DOHH2 (cell line): ENCODE measurements around the gene MRTFA.
"Not testable (repeated sequence)": the region's sequence is repeated elsewhere in the genome, so short reads cannot be mapped to it uniquely, and the experiment has no call there.

Experiments
- H3F3A ChIP-seq: fragments of 200-600 bp; sonication (generic), shearing (Covaris generic); 2 replicates; pipeline ENCODE4 v1.6.0; 2016; ENCODE audit warnings: antibody characterized with exemption, mild to moderate bottlenecking; ENCODE audit not compliant: control insufficient read depth, insufficient read depth
- H3K27ac ChIP-seq: fragments of 200-600 bp; sonication (generic); 2 replicates; pipeline ENCODE4 v1.5.1; 2014; ENCODE audit warnings: low read depth, mild to moderate bottlenecking, low read length, moderate library complexity
- H3K27me3 ChIP-seq: fragments of 200-600 bp; sonication (generic); 2 replicates; pipeline ENCODE4 v1.6.1; 2014; ENCODE audit warnings: mild to moderate bottlenecking, low read length, mixed read lengths; ENCODE audit not compliant: control insufficient read depth
- H3K36me3 ChIP-seq: fragments of 200-600 bp; sonication (generic); 2 replicates; pipeline ENCODE4 v1.6.1; 2014; ENCODE audit warnings: mild to moderate bottlenecking, low read length, moderate library complexity, mixed read lengths; ENCODE audit not compliant: control insufficient read depth
- H3K4me1 ChIP-seq: fragments of 200-600 bp; sonication (generic); 2 replicates; pipeline ENCODE4 v1.6.1; 2014; ENCODE audit warnings: mild to moderate bottlenecking, low read length, mixed read lengths; ENCODE audit not compliant: control insufficient read depth
- H3K4me2 ChIP-seq: fragments of 200-600 bp; sonication (generic); 2 replicates; pipeline ENCODE4 v1.6.0; 2014; ENCODE audit warnings: mild to moderate bottlenecking, low read length, moderate library complexity
- H3K4me3 ChIP-seq: fragments of 200-600 bp; sonication (generic); 2 replicates; pipeline ENCODE4 v1.5.1; 2014; ENCODE audit warnings: mild to moderate bottlenecking, low read length, mixed read lengths
- H3K79me2 ChIP-seq: fragments of 200-600 bp; sonication (generic); 2 replicates; pipeline ENCODE4 v1.6.1; 2014; ENCODE audit warnings: mild to moderate bottlenecking, low read length, mixed read lengths; ENCODE audit not compliant: control insufficient read depth
- H3K9me2 ChIP-seq: fragments of 200-600 bp; sonication (generic); replicated peaks from 2 replicates; pipeline ENCODE4 v1.6.1; 2014; ENCODE audit warnings: mild to moderate bottlenecking, low read length, mixed read lengths; ENCODE audit not compliant: control insufficient read depth
- H3K9me3 ChIP-seq: fragments of 200-600 bp; sonication (generic); 2 replicates; pipeline ENCODE4 v1.6.1; 2014; ENCODE audit warnings: antibody characterized with exemption, low read length, mixed read lengths; ENCODE audit not compliant: control insufficient read depth, insufficient read depth
- H4K20me1 ChIP-seq: fragments of 200-600 bp; sonication (generic); 2 replicates; pipeline ENCODE4 v1.6.0; 2014; ENCODE audit warnings: low read depth, mild to moderate bottlenecking, antibody characterized with exemption, low read length, moderate library complexity; ENCODE audit not compliant: control insufficient read depth, insufficient read depth
- CTCF ChIP-seq: fragments of 200-600 bp; sonication (generic); IDR thresholded peaks from one replicate; pipeline ENCODE4 v1.5.1; 2014; ENCODE audit warnings: antibody characterized with exemption, mild to moderate bottlenecking, low read depth, low read length; ENCODE audit not compliant: poor library complexity, severe bottlenecking
- EZH2phosphoT487 ChIP-seq: fragments of 200-600 bp; sonication (generic); IDR thresholded peaks from 2 replicates; pipeline ENCODE4 v1.6.1; 2017; ENCODE audit warnings: borderline replicate concordance, mild to moderate bottlenecking, antibody characterized with exemption, low read length, moderate library complexity, mixed read lengths

MRTFA gene

GRCh38 chr22:40603088-40603605 is 33.4 kb downstream of the MRTFA start:
- H3K79me2 ChIP-seq: peaks cover 93% of the 10 kb centered on the region
- no peak overlapping the region for H3K4me3 ChIP-seq
- H3F3A ChIP-seq: no peaks in the 10 kb centered on the region; the same call in 1 of the 2 replicates
- no peaks in the 10 kb centered on the region for H3K27me3 ChIP-seq
- H4K20me1 ChIP-seq: 0 out of 2 replicates have a peak, but pooled peaks cover 10% of the 10 kb centered on the region
- no peaks in the 10 kb centered on the region for H3K9me3 ChIP-seq
- H3K9me2 ChIP-seq: no peaks in the 10 kb centered on the region
- no peaks in the 10 kb centered on the region for H3K36me3 ChIP-seq
- no peak overlapping the region for H3K27ac ChIP-seq
- H3K4me2 ChIP-seq: no peak overlapping the region
- H3K4me1 ChIP-seq: peaks cover 17% of the 10 kb centered on the region
- TF ChIP-seq EZH2phosphoT487: no peak
- no peak for TF ChIP-seq CTCF

GRCh38 chr22:40602231-40602630 is 34.3 kb downstream of the MRTFA start:
- H3K79me2 ChIP-seq: peaks cover 93% of the 10 kb centered on the region
- TF ChIP-seq CTCF (no peak), EZH2phosphoT487 (no peak)

GRCh38 chr22:40599731-40600130 is 36.8 kb downstream of the MRTFA start:
- Histone ChIP-seq H3K9me2 (no peaks in the 10 kb centered on the region), H3K4me3 (no peak overlapping the region), H3K4me1 (peaks cover 34% of the 10 kb centered on the region), H3K9me3 (no peaks in the 10 kb centered on the region), H3K79me2 (peaks cover 92% of the 10 kb centered on the region), H3K36me3 (no peaks in the 10 kb centered on the region), H3K4me2 (no peak overlapping the region), H3K27ac (no peak overlapping the region), H3K27me3 (no peaks in the 10 kb centered on the region), H4K20me1 (peaks cover 4% of the 10 kb centered on the region; the same call in 1 of the 2 replicates), H3F3A (no peaks in the 10 kb centered on the region; the same call in 1 of the 2 replicates)
- TF ChIP-seq EZH2phosphoT487: no peak
- no peak for TF ChIP-seq CTCF

More at GRCh38 chr22:40602231-40602630, 34.3 kb downstream of the MRTFA start:
- no peaks in the 10 kb centered on the region for H3K27me3 ChIP-seq
- 0 out of 2 replicates have a peak, but pooled peaks cover 8% of the 10 kb centered on the region for H4K20me1 ChIP-seq
- no peaks in the 10 kb centered on the region for H3K36me3 ChIP-seq
- H3K27ac ChIP-seq: no peak overlapping the region
- H3K9me2 ChIP-seq: no peaks in the 10 kb centered on the region
- no peaks in the 10 kb centered on the region for H3K9me3 ChIP-seq
- H3K4me2 ChIP-seq: no peak overlapping the region
- peaks cover 21% of the 10 kb centered on the region for H3K4me1 ChIP-seq
- H3K4me3 ChIP-seq: no peak overlapping the region
- H3F3A ChIP-seq: no peaks in the 10 kb centered on the region; the same call in 1 of the 2 replicates

- H3K4me1 ChIP-seq: peaks cover 44% of the 10 kb centered on the region
- H3K4me2 ChIP-seq, H3K27me3 ChIP-seq, H3K9me3 ChIP-seq, H4K20me1 ChIP-seq, H3K9me2 ChIP-seq, H3K27ac ChIP-seq, H3K4me3 ChIP-seq, H3F3A ChIP-seq, H3K36me3 ChIP-seq: not testable (repeated sequence)
- H3K79me2 ChIP-seq: peaks cover 95% of the 10 kb centered on the region
These were observed 37.8 kb downstream of the MRTFA start for GRCh38 chr22:40598712-40599111.
